ENCODE data around the gene SCUBE2.

Gene SCUBE2

DNA sequence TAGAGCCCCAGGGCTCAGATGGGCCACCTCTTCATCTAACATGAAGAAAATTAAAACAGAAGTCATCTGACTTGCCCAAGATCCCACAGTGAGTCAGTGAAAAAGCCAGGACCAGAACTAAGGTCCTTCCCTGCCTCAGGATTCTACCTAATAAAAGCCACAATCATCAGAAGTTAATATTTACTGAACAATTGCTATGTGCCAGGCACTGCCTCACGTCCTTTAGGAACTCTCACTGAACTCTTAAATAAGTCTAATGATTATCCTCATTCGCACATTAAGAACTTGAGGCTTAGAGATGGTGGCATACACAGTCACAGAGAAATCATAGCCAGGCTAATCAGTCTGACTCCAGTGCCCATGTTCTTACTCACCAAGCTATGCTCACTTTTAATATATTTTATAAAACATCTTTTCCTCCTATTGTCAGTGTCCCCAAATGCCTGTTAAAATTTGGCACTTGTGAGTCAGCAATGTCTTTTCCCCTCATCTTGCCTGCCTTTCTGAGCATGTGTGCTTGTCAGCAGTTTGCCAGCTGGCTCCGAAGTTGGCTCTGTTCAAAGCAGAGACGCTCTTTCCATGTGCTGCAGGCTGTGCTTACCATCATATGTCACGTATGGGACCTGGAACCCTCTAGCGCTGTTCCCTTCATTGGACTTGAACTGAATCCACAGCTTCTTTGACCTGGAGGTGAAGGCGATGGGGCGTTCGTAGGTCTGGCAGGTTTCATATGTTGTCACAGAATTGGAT, 66.1 kb downstream of the SCUBE2 start:
- DNase-seq (ENCODE audit: low spot score) = no peak
- TF ChIP-seq, protein P1, sequence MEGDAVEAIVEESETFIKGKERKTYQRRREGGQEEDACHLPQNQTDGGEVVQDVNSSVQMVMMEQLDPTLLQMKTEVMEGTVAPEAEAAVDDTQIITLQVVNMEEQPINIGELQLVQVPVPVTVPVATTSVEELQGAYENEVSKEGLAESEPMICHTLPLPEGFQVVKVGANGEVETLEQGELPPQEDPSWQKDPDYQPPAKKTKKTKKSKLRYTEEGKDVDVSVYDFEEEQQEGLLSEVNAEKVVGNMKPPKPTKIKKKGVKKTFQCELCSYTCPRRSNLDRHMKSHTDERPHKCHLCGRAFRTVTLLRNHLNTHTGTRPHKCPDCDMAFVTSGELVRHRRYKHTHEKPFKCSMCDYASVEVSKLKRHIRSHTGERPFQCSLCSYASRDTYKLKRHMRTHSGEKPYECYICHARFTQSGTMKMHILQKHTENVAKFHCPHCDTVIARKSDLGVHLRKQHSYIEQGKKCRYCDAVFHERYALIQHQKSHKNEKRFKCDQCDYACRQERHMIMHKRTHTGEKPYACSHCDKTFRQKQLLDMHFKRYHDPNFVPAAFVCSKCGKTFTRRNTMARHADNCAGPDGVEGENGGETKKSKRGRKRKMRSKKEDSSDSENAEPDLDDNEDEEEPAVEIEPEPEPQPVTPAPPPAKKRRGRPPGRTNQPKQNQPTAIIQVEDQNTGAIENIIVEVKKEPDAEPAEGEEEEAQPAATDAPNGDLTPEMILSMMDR (IDR thresholded peaks at IDR 0.05; ENCODE audit: extremely low read depth, missing control alignments) = no peak

DNA sequence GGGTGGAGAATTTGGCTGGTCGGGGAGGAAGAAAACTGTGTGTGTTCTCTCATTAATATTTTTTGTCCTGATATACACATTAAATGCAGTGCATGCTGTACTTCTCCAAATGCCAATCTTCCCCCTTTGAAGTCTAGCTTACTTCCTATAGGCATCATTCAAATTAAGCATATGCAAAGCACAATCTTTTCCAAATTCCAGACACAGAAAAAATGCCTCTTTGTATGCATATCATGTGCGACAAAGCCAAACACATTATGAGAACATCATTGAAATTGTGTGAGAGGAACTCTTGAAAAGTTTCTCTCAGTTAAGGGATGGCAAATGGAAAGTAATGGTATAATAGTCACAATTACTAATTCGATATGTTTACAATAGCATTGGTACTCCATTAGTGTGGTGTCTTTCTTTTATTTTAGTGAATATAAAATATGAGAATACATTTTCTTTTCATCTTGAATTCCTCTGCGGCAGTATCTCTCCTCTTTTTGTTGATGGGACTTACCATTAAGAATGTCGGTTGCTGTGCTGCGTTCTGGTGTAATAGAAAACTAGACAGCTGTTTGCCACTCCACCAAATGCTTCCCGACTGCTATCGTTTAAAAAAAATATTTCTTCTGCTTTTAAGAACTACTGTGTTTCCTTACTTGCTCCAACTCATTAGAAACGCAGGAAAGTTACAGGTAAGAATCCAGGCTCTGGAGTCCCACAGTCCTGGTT, 68.3 kb downstream of the SCUBE2 start:
- TF ChIP-seq, protein P1 (IDR thresholded peaks at IDR 0.05; ENCODE audit: extremely low read depth, missing control alignments) = no peak
- DNase-seq (ENCODE audit: low spot score) = no peak

DNA sequence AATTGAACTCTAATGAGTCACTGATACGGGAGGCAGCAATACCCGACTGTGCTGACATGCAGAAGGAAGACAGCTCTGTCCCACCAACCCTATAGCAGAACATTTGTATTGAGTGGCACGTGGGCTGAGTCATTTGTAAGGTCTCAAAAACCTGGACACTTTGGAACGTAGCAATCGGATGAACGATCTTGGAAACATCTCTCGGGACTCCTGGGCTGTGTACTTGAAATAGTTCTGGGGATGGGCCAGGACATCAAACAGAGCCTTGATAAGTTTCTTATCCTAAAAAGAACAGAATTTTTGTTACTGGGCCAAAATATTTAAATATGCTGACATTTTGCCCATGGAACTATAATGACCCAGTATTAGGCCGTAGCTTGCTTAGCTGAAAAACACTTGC, 70.5 kb downstream of the SCUBE2 start:
- TF ChIP-seq, protein P1 (IDR thresholded peaks at IDR 0.05; ENCODE audit: extremely low read depth, missing control alignments) = no peak
- no peak for DNase-seq (ENCODE audit: low spot score)

DNA sequence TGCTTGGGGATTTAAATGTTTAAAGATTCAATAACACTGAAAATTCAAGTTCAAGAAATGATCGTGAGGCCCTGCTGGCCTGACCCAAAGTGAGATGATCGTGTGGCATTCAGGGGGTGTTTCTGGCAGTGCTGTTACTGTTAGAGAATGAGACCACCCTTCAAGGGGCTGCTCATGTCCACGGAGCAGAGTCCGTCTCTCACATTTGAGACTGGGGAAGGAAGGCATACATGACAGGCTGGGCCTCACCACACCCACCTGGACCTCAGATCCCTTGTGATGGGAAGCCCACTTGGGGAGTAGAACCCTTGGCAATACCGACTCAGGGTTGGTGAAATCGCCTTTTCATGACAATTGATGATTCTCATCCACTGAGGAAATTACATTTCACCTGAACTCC, 71.5 kb downstream of the SCUBE2 start:
- TF ChIP-seq, protein P1 (IDR thresholded peaks at IDR 0.05; ENCODE audit: extremely low read depth, missing control alignments) = no peak
- no peak for DNase-seq (ENCODE audit: low spot score)

DNA sequence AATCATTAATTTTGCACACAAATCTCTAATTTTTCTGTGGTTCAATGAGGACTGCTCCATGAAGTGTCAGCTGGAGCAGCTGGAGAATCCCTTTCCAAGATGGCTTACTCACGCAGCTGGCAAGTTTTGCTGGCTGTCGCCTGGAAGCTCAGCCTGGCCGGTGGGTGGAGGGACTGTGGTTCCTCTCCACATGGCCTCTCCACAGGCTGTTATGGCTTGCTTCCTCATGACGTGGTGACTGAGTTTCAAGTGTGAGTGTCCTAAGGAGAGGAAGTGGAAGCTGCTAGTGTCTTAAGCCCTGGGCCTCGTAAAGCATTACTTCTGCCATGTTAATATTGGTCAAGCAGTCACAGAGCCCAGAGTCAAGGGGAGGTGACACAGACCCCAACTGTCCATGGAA, 73.6 kb downstream of the SCUBE2 start:
- TF ChIP-seq, protein P1 (IDR thresholded peaks at IDR 0.05; ENCODE audit: extremely low read depth, missing control alignments) = no peak
- no peak for DNase-seq (ENCODE audit: low spot score)

DNA sequence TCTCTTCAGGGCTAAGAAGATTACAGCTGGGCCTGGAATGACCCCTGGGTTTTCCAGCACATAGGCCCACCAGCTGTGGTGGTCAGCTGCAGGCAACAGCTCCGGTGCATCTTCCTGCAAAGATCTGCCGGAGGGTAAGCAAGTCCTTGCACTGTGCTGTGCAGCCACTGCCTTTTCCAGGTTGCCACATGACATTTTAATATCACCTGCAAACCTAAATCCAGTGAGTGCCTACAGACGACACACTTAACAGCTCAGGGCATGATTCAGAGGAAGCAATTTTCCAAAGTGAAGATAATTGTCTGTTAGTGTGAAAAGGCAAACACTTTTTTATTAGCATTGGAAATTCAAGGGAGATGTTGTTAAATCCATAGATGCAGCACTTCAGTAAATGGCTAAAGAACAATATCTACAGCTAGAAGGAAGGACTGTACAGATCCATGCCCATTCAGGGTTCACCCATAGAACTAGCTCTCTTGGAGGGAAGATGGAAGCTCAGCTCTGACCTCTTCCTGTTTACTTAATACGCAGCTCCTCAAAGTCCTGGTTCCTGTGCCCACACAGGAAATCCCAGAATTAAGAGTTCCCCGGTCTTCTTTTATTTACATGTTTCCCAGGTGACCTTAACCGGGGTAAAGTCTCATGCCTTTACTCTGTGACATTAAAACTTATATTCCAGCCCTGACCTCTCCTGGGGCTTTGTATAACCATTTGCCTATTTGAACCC, 74.3 kb downstream of the SCUBE2 start:
- no peak for DNase-seq (ENCODE audit: low spot score)
- TF ChIP-seq, protein P1 (IDR thresholded peaks at IDR 0.05; ENCODE audit: extremely low read depth, missing control alignments) = no peak

DNA sequence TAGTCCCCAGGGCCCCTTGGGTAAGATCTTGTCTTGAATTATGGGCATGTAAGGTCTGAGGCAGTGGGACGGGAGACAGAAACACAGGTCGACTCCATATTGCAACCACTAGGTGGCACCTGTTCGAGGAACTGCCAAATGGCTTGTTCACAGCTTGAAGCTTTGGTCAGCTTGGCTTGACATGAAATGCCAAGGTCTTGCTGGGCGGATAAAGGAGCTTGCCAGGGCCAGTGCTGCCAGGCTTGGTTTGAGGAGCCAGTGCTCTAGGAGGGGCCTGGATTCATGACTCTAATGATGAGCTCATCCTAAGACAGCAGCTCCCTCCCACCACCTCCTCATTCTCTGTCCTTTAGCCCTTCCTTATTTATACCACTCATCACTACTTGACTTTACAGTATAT, 75.7 kb downstream of the SCUBE2 start:
- TF ChIP-seq, protein P1 (IDR thresholded peaks at IDR 0.05; ENCODE audit: extremely low read depth, missing control alignments) = peak; percentile 51
- peak; percentile 83 for DNase-seq (ENCODE audit: low spot score)
